NT2/D1 (cell line): ENCODE results near the gene C19orf33.
"Not testable (repeated sequence)": the region's sequence is repeated elsewhere in the genome, so short reads cannot be mapped to it uniquely, and the experiment has no call there.

Experiments used
- SUZ12 ChIP-seq: IDR thresholded peaks from 2 replicates; pipeline ENCODE4 v1.6.1; 2011; ENCODE audit not compliant: insufficient read length, insufficient read depth; ENCODE audit errors: extremely low read depth
- YY1 ChIP-seq: IDR thresholded peaks from 2 replicates; pipeline ENCODE4 v1.6.1; 2011; ENCODE audit not compliant: insufficient read length, insufficient read depth
- ZNF274 ChIP-seq: IDR thresholded peaks from 2 replicates; pipeline ENCODE4 v1.6.1; 2011; ENCODE audit warnings: mild to moderate bottlenecking, low read depth, low read length

DNA sequence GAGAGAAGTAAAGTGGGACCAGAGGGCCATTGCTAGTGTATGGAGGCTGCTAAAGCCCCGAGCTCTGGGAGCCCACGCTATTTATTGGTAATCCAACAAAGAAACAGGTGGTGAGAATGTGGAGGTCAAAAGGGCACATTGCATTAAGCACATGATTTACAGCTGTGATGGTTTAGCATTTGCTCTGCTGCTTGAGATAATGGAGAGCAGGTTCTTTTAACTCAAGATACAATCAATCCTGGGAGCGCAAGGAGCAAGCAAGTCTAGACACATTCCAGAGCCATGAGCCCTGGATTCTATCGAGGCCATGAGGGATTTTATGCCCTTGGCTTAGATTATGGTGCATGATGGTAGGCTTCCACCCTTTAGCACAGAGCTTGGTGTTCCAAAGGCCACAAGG lies 35.0 kb downstream of the C19orf33 start:
- not testable (repeated sequence) for TF ChIP-seq ZNF274, SUZ12, YY1
